WI38 (cell line): ENCODE measurements around the gene TLN1.

ENCODE experiments used
- H3K4me3 ChIP-seq: 2 replicates; pipeline ENCODE4 v1.5.1; 2011; ENCODE audit warnings: low read depth, mild to moderate bottlenecking, control low read depth, low read length
- CTCF ChIP-seq: IDR thresholded peaks from 2 replicates; pipeline ENCODE4 v1.5.1; 2012; ENCODE audit warnings: low read depth, mild to moderate bottlenecking, control low read depth, low read length

Gene TLN1

GRCh38 chr9:35669331-35670145 lies 62.5 kb downstream of the TLN1 start:
- TF ChIP-seq CTCF, result no peak
- no peak overlapping the region for H3K4me3 ChIP-seq

GRCh38 chr9:35667939-35668338 lies 64.1 kb downstream of the TLN1 start:
- H3K4me3 ChIP-seq, result no peak overlapping the region
- TF ChIP-seq CTCF, result no peak

GRCh38 chr9:35666549-35666948 lies 65.4 kb downstream of the TLN1 start:
- no peak overlapping the region for H3K4me3 ChIP-seq
- no peak for TF ChIP-seq CTCF

- no peak overlapping the region for H3K4me3 ChIP-seq
- no peak for TF ChIP-seq CTCF
Observed at GRCh38 chr9:35666045-35666444, 66.0 kb downstream of the TLN1 start.

- H3K4me3 ChIP-seq, result peak overlapping the region; percentile 63
- TF ChIP-seq CTCF, result no peak
Observed at GRCh38 chr9:35665471-35665818, 66.5 kb downstream of the TLN1 start.

- TF ChIP-seq CTCF, result no peak
- H3K4me3 ChIP-seq, result peak within 1 kb of the TSS; percentile 63
Observed at GRCh38 chr9:35664531-35665470, 67.2 kb downstream of the TLN1 start, which contains the start of gene ARHGEF39. ARHGEF39 (minus strand) TSS chr9:35665195; CDS start chr9:35665169, 26 bp downstream.

- TF ChIP-seq CTCF, result no peak
Observed at GRCh38 chr9:35662437-35662836, 69.6 kb downstream of the TLN1 start.

More at GRCh38 chr9:35662437-35662836, 69.6 kb downstream of the TLN1 start:
- no peak overlapping the region for H3K4me3 ChIP-seq
